WTC11 (cell line): Measurements from ENCODE around the gene TRMT11. TPM values are rescaled to one million over a fixed set of nuclear protein-coding genes. Genes with fewer than 3 reads are reported as not detected.
"Not testable (repeated sequence)": the region's sequence is repeated elsewhere in the genome, so short reads cannot be mapped to it uniquely, and the experiment has no call there.

ENCODE experiments used
- ATAC-seq: fragments of 200-7000 bp; cut with Tn5 transposase; 2 replicates; pipeline ENCODE4 v1.10.0; 2021; ENCODE audit warnings: mild to moderate bottlenecking, moderate library complexity
- CTCF ChIA-PET: fragments of 300-600 bp; sonication (Branson Sonifier 250); formaldehyde crosslinking; loops from one replicate; lab custom pipeline; 2021; ENCODE audit warnings: antibody characterized with exemption; lab: Charles Lee
- POLR2A ChIA-PET: fragments of 350-600 bp; sonication (Branson Sonifier 250); formaldehyde crosslinking; loops from one replicate; lab custom pipeline; 2021; ENCODE audit warnings: antibody characterized with exemption; lab: Charles Lee
- DNase-seq: peaks from one replicate; pipeline ENCODE4 v3.0.0; 2021; ENCODE audit warnings: low spot score
- H3K27ac Mint-ChIP-seq: 2 replicates; pipeline ENCODE4 v1.8.0; 2021; ENCODE audit warnings: mixed read lengths
- H3K27me3 Mint-ChIP-seq: 2 replicates; pipeline ENCODE4 v1.8.0; 2021; ENCODE audit warnings: low read depth, mild to moderate bottlenecking, moderate library complexity, mixed read lengths
- H3K36me3 Mint-ChIP-seq: 2 replicates; pipeline ENCODE4 v1.8.0; 2021; ENCODE audit warnings: mixed read lengths
- H3K4me1 Mint-ChIP-seq: 2 replicates; pipeline ENCODE4 v1.8.0; 2022; ENCODE audit warnings: mixed read lengths
- H3K4me3 Mint-ChIP-seq: 2 replicates; pipeline ENCODE4 v1.8.0; 2021; ENCODE audit warnings: mild to moderate bottlenecking, moderate library complexity, mixed read lengths
- H3K9me3 Mint-ChIP-seq: 2 replicates; pipeline ENCODE4 v1.8.0; 2021; ENCODE audit warnings: mixed read lengths
- CREB1 ChIP-seq: sonication (generic); formaldehyde crosslinking; IDR thresholded peaks from 2 replicates; pipeline ENCODE4 v1.8.0; 2023; ENCODE audit warnings: mild to moderate bottlenecking, missing genetic modification reagents
- CREM ChIP-seq: sonication (generic); formaldehyde crosslinking; IDR thresholded peaks from 2 replicates; pipeline ENCODE4 v1.8.1; 2022; ENCODE audit warnings: mild to moderate bottlenecking, missing genetic modification reagents, moderate library complexity
- ELF4 ChIP-seq: sonication (generic); formaldehyde crosslinking; IDR thresholded peaks from 2 replicates; pipeline ENCODE4 v1.8.1; 2022; ENCODE audit warnings: low read depth, mild to moderate bottlenecking, moderate library complexity, missing genetic modification reagents
- EMX1 ChIP-seq: fragments of 250-450 bp; sonication (Bioruptor Pico); IDR thresholded peaks from 2 replicates; pipeline ENCODE4 v1.8.0; 2021; ENCODE audit warnings: mild to moderate bottlenecking
- ESRRA ChIP-seq: sonication (generic); formaldehyde crosslinking; IDR thresholded peaks from 2 replicates; pipeline ENCODE4 v1.8.1; 2022; ENCODE audit warnings: mild to moderate bottlenecking, missing genetic modification reagents, borderline replicate concordance
- FOXK1 ChIP-seq: sonication (generic); formaldehyde crosslinking; IDR thresholded peaks from 2 replicates; pipeline ENCODE4 v1.8.0; 2022; ENCODE audit warnings: mild to moderate bottlenecking, moderate library complexity, missing genetic modification reagents
- JAZF1 ChIP-seq: fragments of 250-450 bp; sonication (Bioruptor Pico); IDR thresholded peaks from 2 replicates; pipeline ENCODE4 v1.9.0; 2021; ENCODE audit warnings: moderate library complexity, mild to moderate bottlenecking, inconsistent platforms
- KAT7 ChIP-seq: sonication (generic); formaldehyde crosslinking; IDR thresholded peaks from 2 replicates; pipeline ENCODE4 v1.8.1; 2023; ENCODE audit warnings: missing genetic modification reagents, mild to moderate bottlenecking, borderline replicate concordance
- NFE2L1 ChIP-seq: sonication (generic); formaldehyde crosslinking; IDR thresholded peaks from 2 replicates; pipeline ENCODE4 v1.8.1; 2023; ENCODE audit warnings: missing genetic modification reagents
- NR1H2 ChIP-seq: sonication (generic); formaldehyde crosslinking; IDR thresholded peaks from 2 replicates; pipeline ENCODE4 v1.9.0; 2021; ENCODE audit warnings: mild to moderate bottlenecking, moderate library complexity, missing genetic modification reagents
- OVOL2 ChIP-seq: fragments of 250-450 bp; sonication (Bioruptor Pico); IDR thresholded peaks from 2 replicates; pipeline ENCODE4 v1.9.0; 2021; ENCODE audit warnings: mild to moderate bottlenecking, borderline replicate concordance
- SMAD3 ChIP-seq: sonication (generic); formaldehyde crosslinking; IDR thresholded peaks from 2 replicates; pipeline ENCODE4 v1.8.0; 2022; ENCODE audit warnings: missing genetic modification reagents, mild to moderate bottlenecking, borderline replicate concordance
- SMAD4 ChIP-seq: sonication (generic); formaldehyde crosslinking; IDR thresholded peaks from 2 replicates; pipeline ENCODE4 v1.8.0; 2022; ENCODE audit warnings: mild to moderate bottlenecking, missing genetic modification reagents
- TEAD4 ChIP-seq: sonication (generic); formaldehyde crosslinking; IDR thresholded peaks from 2 replicates; pipeline ENCODE4 v1.8.0; 2022; ENCODE audit warnings: mild to moderate bottlenecking, missing genetic modification reagents
- ZNF138 ChIP-seq: sonication (generic); formaldehyde crosslinking; conservative IDR thresholded peaks from 2 replicates; pipeline ENCODE4 v1.8.1; 2022; ENCODE audit warnings: mild to moderate bottlenecking, moderate library complexity, missing genetic modification reagents
- ZNF219 ChIP-seq: sonication (generic); formaldehyde crosslinking; IDR thresholded peaks from 2 replicates; pipeline ENCODE4 v1.8.0; 2023; ENCODE audit warnings: missing genetic modification reagents, mild to moderate bottlenecking, borderline replicate concordance
- ZNF263 ChIP-seq: sonication (generic); formaldehyde crosslinking; IDR thresholded peaks from 2 replicates; pipeline ENCODE4 v1.8.1; 2022; ENCODE audit warnings: low read depth, mild to moderate bottlenecking, moderate library complexity, missing genetic modification reagents
- ZNF416 ChIP-seq: fragments of 250-450 bp; sonication (Bioruptor Pico); IDR thresholded peaks from 2 replicates; pipeline ENCODE4 v1.9.0; 2021; ENCODE audit warnings: mild to moderate bottlenecking, inconsistent platforms
- total RNA-seq: library from RNA; stranded (reverse); gene quantifications from 3 replicates; pipeline ENCODE4 v1.2.3, GENCODE V29; 2021
- TF ChIP-seq, protein P1 (sequence below): sonication (generic); formaldehyde crosslinking; IDR thresholded peaks from 2 replicates; pipeline ENCODE4 v1.8.1; 2022; ENCODE audit warnings: low read depth, missing genetic modification reagents, borderline replicate concordance
- TF ChIP-seq, protein P2 (sequence below): sonication (generic); formaldehyde crosslinking; IDR thresholded peaks from 2 replicates; pipeline ENCODE4 v1.8.0; 2023; ENCODE audit warnings: missing genetic modification reagents, mild to moderate bottlenecking, borderline replicate concordance
- TF ChIP-seq, protein P3 (sequence below): sonication (generic); formaldehyde crosslinking; IDR thresholded peaks from 2 replicates; pipeline ENCODE4 v1.8.1; 2022; ENCODE audit warnings: low read depth, mild to moderate bottlenecking, moderate library complexity, missing genetic modification reagents, borderline replicate concordance
- TF ChIP-seq, protein P4 (sequence below): sonication (generic); formaldehyde crosslinking; IDR thresholded peaks from 2 replicates; pipeline ENCODE4 v1.8.0; 2023; ENCODE audit warnings: mild to moderate bottlenecking, missing genetic modification reagents
- TF ChIP-seq, protein P5 (sequence below): fragments of 250-450 bp; sonication (Bioruptor Pico); IDR thresholded peaks from 2 replicates; pipeline ENCODE4 v1.8.0; 2021; ENCODE audit warnings: mild to moderate bottlenecking

The TRMT11 gene
- total RNA-seq, 1 experiment from 2014 or later, result 32.3 TPM

DNA sequence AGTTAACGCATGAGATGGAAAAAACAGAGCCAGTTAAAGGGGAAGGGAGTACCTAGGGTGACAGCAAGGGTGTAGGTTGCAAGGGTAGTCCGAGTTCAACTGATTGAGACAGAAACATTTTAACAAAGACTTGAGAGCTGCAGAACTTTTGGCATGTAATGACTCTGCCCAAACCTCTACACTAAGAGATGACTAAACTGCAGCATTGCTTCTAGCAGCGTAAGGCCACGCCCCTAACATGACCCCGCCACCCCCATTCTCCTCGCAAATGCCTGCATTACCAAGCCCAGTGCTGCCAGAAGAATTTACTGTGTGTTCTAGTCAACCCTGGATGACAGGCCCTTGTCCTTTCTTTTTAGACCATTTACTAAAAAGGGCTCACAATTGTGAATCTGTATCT, 36.0 kb upstream of the TRMT11 start:
- TF ChIP-seq EMX1 (CRISPR knock-in tag), result no peak
- TF ChIP-seq, protein P1, sequence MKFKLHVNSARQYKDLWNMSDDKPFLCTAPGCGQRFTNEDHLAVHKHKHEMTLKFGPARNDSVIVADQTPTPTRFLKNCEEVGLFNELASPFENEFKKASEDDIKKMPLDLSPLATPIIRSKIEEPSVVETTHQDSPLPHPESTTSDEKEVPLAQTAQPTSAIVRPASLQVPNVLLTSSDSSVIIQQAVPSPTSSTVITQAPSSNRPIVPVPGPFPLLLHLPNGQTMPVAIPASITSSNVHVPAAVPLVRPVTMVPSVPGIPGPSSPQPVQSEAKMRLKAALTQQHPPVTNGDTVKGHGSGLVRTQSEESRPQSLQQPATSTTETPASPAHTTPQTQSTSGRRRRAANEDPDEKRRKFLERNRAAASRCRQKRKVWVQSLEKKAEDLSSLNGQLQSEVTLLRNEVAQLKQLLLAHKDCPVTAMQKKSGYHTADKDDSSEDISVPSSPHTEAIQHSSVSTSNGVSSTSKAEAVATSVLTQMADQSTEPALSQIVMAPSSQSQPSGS (CRISPR knock-in tag), result no peak
- no peak for TF ChIP-seq TEAD4 (CRISPR knock-in tag)
- no peak for TF ChIP-seq JAZF1 (CRISPR knock-in tag)
- no peak for TF ChIP-seq CREM (CRISPR knock-in tag)
- no peak for TF ChIP-seq CREB1 (CRISPR knock-in tag)
- TF ChIP-seq ZNF219 (CRISPR knock-in tag), result no peak
- TF ChIP-seq, protein P2, sequence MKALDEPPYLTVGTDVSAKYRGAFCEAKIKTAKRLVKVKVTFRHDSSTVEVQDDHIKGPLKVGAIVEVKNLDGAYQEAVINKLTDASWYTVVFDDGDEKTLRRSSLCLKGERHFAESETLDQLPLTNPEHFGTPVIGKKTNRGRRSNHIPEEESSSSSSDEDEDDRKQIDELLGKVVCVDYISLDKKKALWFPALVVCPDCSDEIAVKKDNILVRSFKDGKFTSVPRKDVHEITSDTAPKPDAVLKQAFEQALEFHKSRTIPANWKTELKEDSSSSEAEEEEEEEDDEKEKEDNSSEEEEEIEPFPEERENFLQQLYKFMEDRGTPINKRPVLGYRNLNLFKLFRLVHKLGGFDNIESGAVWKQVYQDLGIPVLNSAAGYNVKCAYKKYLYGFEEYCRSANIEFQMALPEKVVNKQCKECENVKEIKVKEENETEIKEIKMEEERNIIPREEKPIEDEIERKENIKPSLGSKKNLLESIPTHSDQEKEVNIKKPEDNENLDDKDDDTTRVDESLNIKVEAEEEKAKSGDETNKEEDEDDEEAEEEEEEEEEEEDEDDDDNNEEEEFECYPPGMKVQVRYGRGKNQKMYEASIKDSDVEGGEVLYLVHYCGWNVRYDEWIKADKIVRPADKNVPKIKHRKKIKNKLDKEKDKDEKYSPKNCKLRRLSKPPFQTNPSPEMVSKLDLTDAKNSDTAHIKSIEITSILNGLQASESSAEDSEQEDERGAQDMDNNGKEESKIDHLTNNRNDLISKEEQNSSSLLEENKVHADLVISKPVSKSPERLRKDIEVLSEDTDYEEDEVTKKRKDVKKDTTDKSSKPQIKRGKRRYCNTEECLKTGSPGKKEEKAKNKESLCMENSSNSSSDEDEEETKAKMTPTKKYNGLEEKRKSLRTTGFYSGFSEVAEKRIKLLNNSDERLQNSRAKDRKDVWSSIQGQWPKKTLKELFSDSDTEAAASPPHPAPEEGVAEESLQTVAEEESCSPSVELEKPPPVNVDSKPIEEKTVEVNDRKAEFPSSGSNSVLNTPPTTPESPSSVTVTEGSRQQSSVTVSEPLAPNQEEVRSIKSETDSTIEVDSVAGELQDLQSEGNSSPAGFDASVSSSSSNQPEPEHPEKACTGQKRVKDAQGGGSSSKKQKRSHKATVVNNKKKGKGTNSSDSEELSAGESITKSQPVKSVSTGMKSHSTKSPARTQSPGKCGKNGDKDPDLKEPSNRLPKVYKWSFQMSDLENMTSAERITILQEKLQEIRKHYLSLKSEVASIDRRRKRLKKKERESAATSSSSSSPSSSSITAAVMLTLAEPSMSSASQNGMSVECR (CRISPR knock-in tag), result no peak
- no peak for TF ChIP-seq ZNF138
- TF ChIP-seq SMAD4 (CRISPR knock-in tag), result no peak
- no peak for TF ChIP-seq KAT7 (CRISPR knock-in tag)
- TF ChIP-seq ELF4 (CRISPR knock-in tag), result no peak
- no peak for TF ChIP-seq NFE2L1 (CRISPR knock-in tag)
- TF ChIP-seq, protein P3, sequence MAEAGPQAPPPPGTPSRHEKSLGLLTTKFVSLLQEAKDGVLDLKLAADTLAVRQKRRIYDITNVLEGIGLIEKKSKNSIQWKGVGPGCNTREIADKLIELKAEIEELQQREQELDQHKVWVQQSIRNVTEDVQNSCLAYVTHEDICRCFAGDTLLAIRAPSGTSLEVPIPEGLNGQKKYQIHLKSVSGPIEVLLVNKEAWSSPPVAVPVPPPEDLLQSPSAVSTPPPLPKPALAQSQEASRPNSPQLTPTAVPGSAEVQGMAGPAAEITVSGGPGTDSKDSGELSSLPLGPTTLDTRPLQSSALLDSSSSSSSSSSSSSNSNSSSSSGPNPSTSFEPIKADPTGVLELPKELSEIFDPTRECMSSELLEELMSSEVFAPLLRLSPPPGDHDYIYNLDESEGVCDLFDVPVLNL, result no peak
- TF ChIP-seq OVOL2 (CRISPR knock-in tag), result no peak
- Mint-ChIP-seq H3K27me3 (no peaks in the 10 kb centered on the region; the same call in 1 of the 2 replicates), H3K4me3 (no peak overlapping the region), H3K9me3 (peaks cover 9% of the 10 kb centered on the region), H3K4me1 (peaks cover 3% of the 10 kb centered on the region; the same call in 1 of the 2 replicates), H3K27ac (no peak overlapping the region), H3K36me3 (peaks cover 4% of the 10 kb centered on the region; the same call in 1 of the 2 replicates)
- ATAC-seq, result peak; percentile 59
- POLR2A ChIA-PET, result no interaction called here
- DNase-seq, result peak; percentile 47
- CTCF ChIA-PET, result no interaction called here

DNA sequence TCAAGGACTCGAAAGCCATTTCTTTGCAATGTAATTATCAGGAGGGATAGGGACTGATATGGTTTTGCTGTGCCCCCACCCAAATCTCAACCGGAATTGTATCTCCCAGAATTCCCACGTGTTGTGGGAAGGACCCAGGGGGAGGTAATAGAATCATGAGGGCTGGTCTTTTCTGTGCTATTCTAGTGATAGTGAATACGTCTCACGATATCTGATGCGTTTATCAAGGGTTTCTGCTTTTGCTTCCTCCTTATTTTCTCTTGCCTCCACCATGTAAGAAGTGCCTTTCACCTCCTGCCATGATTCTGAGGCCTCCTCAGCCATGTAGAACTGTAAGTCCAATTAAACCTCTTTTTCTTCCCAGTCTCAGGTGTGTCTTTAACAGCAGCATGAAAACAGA, 35.6 kb upstream of the TRMT11 start:
- H3K27ac Mint-ChIP-seq, H3K4me1 Mint-ChIP-seq, H3K4me3 Mint-ChIP-seq, H3K36me3 Mint-ChIP-seq, ATAC-seq, H3K27me3 Mint-ChIP-seq, DNase-seq, H3K9me3 Mint-ChIP-seq, POLR2A ChIA-PET: not testable (repeated sequence)
- CTCF ChIA-PET, result interaction anchor here (1.0 to 3.8 kb wide), 3 partner anchors 62 to 170 kb away, joined by 3 to 46 read pairs (median 8); partner anchors contain the start of gene NCOA7

DNA sequence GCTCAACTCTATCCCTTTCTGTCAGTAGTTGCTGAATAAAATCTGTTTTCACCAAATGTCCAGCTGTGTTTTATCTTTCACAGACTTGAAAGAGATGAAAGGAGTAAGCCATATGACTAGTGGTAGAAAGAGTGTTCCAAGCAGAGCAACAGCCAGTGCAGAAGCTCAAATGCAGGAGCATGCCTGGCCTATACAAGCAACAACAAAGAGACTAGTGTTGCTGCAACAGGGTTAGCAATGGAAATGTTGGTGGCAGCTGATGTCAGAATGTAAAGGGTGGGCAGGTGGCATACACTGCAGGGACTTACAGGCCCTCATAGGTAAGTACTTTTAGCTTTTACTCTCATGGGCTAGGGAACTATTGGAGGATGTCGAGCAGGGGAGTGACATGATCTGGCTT, 35.0 kb upstream of the TRMT11 start:
- DNase-seq (no peak), ATAC-seq (no peak)
- Mint-ChIP-seq H3K27me3 (no peaks in the 10 kb centered on the region; the same call in 1 of the 2 replicates), H3K4me1 (peaks cover 7% of the 10 kb centered on the region), H3K36me3 (peaks cover 4% of the 10 kb centered on the region; the same call in 1 of the 2 replicates), H3K9me3 (peaks cover 9% of the 10 kb centered on the region), H3K27ac (no peak overlapping the region), H3K4me3 (no peak overlapping the region)
- POLR2A ChIA-PET, result no interaction called here
- CTCF ChIA-PET, result interaction anchor here (1.0 to 3.8 kb wide), 5 partner anchors 46 to 170 kb away, joined by 3 to 46 read pairs (median 8); partner anchors contain the start of gene NCOA7
- TF ChIP-seq SMAD4 (CRISPR knock-in tag) (no peak), ZNF263 (CRISPR knock-in tag) (no peak), ESRRA (no peak), FOXK1 (CRISPR knock-in tag) (no peak), ZNF416 (CRISPR knock-in tag) (no peak), NFE2L1 (CRISPR knock-in tag) (no peak), NR1H2 (CRISPR knock-in tag) (no peak), SMAD3 (CRISPR knock-in tag) (no peak)
- TF ChIP-seq, protein P4, sequence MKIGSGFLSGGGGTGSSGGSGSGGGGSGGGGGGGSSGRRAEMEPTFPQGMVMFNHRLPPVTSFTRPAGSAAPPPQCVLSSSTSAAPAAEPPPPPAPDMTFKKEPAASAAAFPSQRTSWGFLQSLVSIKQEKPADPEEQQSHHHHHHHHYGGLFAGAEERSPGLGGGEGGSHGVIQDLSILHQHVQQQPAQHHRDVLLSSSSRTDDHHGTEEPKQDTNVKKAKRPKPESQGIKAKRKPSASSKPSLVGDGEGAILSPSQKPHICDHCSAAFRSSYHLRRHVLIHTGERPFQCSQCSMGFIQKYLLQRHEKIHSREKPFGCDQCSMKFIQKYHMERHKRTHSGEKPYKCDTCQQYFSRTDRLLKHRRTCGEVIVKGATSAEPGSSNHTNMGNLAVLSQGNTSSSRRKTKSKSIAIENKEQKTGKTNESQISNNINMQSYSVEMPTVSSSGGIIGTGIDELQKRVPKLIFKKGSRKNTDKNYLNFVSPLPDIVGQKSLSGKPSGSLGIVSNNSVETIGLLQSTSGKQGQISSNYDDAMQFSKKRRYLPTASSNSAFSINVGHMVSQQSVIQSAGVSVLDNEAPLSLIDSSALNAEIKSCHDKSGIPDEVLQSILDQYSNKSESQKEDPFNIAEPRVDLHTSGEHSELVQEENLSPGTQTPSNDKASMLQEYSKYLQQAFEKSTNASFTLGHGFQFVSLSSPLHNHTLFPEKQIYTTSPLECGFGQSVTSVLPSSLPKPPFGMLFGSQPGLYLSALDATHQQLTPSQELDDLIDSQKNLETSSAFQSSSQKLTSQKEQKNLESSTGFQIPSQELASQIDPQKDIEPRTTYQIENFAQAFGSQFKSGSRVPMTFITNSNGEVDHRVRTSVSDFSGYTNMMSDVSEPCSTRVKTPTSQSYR (CRISPR knock-in tag), result no peak
- TF ChIP-seq, protein P5, sequence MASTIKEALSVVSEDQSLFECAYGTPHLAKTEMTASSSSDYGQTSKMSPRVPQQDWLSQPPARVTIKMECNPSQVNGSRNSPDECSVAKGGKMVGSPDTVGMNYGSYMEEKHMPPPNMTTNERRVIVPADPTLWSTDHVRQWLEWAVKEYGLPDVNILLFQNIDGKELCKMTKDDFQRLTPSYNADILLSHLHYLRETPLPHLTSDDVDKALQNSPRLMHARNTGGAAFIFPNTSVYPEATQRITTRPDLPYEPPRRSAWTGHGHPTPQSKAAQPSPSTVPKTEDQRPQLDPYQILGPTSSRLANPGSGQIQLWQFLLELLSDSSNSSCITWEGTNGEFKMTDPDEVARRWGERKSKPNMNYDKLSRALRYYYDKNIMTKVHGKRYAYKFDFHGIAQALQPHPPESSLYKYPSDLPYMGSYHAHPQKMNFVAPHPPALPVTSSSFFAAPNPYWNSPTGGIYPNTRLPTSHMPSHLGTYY (CRISPR knock-in tag), result no peak
